HG03064 (cell line): ENCODE measurements around the gene SET.

Source experiments
- ATAC-seq: cut with Tn5 transposase; IDR thresholded peaks from one replicate; pipeline ENCODE4 v1.9.1; 2021; ENCODE audit warnings: low read depth; ENCODE audit not compliant: unreplicated experiment

SET gene

DNA sequence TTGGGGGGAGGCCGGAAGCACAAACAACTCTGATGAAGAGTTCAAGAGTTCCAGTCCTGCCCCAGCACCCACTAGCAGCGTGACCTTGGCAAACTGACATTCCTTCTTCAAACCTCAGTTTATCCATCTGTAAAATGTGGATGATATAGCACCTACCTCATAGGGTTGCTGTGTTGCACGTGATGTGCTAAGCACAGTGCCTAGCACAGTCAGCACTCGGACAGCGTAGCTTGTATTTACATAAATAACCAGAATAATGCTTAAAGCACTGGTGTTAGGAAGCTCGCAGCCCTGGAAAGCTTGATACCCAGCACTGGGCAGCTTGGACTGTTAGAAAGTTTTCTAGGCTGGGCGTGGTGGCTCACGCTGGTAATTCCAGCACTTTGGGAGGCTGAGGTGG, 18.4 kb downstream of the SET start:
- ATAC-seq: no peak

- no peak for ATAC-seq
Observed at GRCh38 chr9:128712451-128713410, 23.7 kb downstream of the SET start.

DNA sequence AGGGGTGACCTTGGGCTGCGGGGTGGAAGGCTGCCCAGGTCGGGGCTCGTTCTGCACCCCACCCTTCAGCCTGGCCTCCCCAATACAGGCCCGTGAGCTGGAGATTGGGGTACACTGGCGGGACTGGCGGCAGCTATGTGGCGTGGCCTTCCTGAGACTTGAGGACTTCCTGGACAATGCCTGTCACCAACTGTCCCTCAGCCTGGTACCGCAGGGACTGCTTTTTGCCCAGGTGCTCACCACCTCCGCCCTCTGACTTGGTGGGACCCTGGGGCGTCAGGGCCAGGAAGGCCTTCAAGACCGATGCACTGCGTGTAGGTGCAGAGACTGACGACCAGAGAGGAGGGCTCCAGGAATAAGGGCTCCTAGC, 24.4 kb downstream of the SET start:
- ATAC-seq: no peak

- no peak for ATAC-seq
Observed at GRCh38 chr9:128713941-128714573, 25.0 kb downstream of the SET start.

DNA sequence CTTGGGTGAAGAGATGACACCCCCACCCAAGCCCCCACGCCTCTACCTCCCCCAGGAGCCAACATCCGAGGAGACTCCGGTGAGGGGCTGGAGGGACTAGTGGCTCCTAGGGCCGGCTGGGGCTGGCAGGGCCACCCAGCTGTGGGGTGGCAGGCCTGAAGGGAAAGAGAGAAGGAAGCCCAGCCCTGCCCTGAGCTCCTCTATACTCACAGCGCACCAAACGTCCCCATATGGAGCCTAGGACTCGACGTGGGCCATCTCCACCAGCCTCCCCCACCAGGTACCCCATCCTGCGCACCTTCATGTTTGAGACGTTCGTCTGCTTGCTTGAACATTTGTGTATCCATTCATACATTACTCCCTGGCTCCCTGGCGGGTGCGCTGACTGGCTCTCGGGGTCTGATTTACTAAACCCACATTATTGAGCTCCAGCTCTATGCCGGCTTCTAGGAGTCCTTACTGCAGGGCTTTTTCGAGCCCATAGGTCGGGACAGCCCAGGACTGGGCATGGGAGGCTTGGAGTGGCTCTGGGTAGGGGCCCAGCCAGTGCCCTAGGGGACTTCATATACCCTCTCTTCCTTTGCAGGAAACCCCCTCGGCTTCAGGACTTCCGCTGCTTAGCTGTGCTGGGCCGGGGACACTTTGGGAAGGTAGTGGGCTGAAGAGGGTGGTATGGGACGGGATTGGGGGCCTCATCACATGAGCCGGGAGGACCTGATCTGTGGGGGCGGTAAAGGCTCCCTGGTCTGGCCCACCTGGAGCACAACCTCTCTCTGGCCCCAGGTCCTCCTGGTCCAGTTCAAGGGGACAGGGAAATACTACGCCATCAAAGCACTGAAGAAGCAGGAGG, 25.8 kb downstream of the SET start:
- no peak for ATAC-seq

DNA sequence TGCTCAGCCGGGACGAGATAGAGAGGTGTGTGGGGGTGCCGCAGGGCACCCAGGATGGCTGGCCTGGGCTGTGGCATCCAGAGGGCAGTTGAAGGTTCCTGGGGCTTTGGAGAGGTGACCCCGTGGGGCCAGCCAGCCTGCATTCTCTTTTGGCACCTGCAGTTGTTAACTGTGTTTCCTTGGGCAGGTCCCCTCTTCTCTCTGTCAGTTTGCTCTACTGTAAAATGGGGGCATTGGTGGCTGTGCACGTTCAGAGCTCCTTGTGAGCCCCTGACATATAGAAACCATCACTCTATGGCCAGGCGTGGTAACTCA, 26.4 kb downstream of the SET start:
- ATAC-seq: no peak

- no peak for ATAC-seq
Observed at GRCh38 chr9:128716581-128717254, 27.7 kb downstream of the SET start.

DNA sequence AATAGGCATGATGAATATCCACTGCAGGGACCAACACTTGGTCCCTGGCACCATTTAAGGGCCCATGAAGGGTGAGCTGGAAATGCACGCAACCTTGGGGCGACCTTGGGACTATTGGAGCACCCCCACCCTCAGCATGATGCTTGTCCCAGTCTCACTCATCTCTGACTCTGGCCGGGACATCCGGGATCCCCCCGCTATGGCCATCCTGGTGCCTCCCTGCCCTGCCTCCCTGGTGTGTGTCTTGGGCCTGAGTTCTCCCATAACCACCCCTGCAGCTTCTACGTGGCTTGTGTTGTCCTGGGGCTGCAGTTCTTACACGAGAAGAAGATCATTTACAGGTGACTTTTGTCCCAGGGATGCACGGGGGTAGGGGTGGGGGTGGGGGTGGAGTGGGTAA, 29.0 kb downstream of the SET start:
- ATAC-seq: no peak

GRCh38 chr9:128718475-128718874, 29.5 kb downstream of the SET start:
- no peak for ATAC-seq

GRCh38 chr9:128719919-128720605, 31.0 kb downstream of the SET start:
- no peak for ATAC-seq

DNA sequence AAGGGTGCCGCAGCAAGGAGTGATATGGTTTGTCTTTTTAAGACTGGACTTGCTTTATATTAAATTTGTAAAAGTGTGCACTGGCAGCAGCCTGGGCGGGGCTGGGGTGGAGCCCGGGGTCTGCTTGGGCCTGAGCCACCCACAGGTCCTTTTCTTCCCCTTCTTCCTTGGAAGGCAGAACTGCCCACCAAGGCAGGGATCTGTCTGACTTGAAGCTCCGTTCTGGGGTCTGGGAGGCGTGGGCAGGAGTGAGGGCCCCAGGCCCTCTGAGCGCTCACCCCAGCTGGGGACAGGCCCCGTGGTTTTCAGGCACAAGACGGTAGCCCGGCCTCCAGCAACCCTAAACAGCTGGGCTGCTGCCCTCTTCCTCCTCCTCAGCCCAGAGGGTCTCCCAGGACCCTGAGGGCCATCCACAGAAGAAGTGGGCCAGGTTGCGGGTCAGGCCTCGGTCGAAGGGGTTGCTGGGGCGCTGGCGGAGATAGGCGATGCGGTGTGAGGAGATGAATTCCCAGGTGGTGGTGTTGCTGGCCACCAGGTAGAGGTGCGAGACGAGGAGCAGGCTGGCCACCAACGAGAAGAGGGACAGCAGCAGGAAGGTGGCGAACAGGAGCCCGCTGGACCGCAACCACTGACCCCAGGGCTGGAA, 31.9 kb downstream of the SET start:
- no peak for ATAC-seq

- no peak for ATAC-seq
Observed at GRCh38 chr9:128721487-128722010, 32.5 kb downstream of the SET start.

DNA sequence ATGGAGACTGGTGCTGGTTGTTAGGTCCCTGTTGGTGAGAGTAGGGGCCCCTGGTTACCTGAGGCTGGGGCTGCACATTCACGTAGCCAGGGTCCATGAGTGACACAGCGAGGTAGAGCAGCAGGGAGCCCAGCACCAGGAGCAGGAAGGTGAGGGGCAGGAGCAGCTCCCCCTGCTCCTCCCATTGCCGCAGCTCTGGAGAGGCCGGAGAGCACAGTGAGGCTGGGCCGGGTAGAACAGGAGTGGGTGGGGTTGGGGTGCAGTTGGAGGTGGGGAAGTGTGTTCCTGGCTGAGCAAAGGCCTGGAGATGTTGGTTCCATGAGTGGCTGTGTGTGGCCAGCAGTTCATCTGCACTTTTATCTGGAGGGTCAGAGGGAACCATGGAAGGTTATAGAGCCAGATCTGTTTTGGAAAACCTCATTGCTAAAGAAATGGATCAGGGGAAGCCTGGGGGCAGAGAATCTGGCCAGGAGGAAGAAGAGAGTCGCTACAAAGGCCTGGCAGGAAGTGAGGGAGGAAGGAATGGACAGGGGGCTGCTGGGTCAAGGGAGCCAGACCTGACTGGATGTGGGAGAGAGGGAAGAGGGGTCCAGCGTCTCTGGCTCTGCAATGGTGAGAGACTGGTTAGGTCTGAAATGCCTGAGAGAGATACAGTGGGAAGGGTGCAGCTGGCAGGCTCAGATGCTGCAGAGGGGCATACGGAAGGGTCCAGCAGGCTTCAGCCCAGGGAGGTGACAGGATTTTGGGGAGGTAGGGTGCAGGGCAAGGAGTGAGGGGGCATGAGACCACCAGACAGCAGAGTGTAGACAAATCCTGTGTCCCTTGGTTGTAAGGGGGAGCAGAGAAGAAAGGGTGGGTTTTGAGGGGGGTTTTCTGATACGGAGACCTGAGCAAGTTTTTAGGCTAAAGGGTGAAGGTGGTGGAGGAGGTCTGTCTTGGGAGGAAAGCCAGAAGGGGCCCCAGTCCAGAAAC, 33.6 kb downstream of the SET start:
- no peak for ATAC-seq

DNA sequence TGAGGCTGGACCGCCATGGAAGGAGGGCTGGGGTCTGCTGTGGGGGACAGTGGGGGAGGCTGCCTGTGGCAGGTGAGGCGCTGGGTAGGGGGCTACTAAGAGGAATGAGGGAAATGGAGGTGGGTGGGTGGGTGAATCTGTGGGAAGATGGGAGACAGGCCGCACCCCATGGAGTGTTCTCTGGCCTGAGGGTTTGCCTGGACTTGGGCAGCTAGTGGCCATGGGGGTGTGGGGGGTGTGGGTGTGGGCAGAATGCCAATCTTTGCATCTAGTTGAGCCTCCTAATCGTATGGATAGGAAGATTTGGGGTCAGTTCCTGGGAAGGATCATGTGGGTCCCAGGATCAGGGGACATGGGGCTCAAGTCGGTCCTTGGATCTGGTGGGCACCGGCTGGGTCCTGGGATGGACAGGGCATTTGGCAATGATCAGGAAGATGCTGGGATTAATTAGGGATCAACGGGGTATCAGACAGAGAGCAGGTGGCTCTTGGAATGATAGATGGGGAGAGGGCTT, 34.4 kb downstream of the SET start:
- no peak for ATAC-seq

- ATAC-seq: peak; percentile 90
Observed at GRCh38 chr9:128723866-128724743, 35.1 kb downstream of the SET start, which contains the start of gene ZDHHC12. Gene ZDHHC12, minus strand, starts transcription at chr9:128724127. Its CDS starts 34 bp downstream, at chr9:128724093.

DNA sequence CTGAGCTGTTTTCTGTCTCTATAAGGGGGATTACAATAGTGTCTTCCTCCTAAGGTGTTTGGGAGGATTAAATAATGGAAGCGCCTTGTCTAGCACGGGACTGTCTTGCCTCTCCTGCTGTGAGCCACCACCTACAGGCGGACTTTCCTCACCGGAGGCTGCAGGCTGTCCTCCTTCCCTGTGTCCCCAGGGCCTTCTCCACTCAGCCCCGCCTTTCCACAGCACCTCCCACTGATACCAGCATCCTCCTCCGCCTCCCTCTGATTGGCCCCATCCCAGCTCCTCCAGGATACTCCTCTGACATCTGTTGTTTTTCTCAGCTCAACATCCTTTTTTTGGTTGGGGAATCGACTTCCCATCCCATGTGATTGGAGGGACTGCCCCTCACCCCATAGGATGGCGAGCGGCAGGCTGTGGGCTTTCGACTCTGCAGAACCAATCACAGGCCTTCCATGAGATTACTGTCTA, 35.8 kb downstream of the SET start:
- no peak for ATAC-seq
